Islet precursor cell (in vitro differentiated cells): ENCODE results near the gene LDLRAD4.
A peak's percentile ranks its signal among the peaks of the same experiment; 100 is the strongest.

Source experiments
- DNase-seq: peaks from one replicate; pipeline ENCODE4 v3.0.0-alpha.2; 2018

Gene LDLRAD4

DNA sequence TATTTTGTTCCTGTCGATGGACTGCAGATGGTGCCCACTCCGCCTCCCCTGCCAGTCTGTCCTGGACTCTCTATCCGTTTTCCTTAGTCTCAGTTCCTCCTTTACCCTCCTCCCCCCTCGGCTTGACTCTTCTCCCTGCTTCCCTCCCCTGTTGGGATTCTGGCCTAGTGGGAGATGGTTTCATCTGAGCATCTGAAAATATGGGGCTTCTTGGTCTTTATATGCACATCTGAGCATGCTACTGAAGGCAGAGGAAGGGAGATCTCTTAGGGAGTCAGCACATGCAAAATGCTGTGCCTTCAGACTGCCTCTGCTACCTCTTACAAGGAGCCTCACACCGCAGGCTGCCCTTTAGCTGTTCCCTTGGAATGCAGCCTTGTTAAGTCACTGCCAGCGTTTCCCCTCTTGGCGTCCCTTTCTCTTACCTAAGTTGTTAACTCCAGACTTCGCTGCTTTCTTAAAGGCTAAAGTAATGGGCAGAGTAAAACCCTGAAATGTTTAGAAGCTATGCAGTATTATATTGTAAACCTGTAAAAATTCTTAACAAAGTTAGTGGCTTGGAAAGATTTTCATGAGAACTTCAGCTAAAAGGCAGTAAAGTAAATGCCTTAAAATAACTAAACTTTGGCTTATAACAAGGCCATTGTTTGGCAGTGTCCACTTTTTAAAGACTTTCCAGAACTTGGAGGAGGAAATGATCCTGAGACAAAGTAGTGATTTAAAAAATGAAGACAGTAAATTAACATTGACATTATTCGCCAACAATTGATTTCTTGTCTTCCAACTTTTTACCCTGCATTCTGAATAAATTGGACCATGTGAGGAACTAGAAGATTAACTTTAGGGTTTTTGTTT is 49.8 kb downstream of the LDLRAD4 start:
- peak; percentile 92 for DNase-seq

DNA sequence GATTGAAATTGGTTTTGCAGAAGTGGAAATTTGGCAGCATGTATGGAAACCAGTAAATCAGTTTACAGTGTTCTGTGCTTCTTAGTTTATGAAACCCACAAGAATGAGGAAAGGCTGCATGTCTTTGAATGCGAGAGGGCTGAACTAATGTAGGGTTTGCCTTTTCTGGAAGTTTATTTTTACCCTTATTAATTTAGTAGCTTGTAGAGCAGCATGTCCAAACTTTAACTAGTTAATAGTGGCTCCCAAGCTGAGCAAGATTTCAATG is 50.4 kb downstream of the LDLRAD4 start:
- DNase-seq = no peak

DNA sequence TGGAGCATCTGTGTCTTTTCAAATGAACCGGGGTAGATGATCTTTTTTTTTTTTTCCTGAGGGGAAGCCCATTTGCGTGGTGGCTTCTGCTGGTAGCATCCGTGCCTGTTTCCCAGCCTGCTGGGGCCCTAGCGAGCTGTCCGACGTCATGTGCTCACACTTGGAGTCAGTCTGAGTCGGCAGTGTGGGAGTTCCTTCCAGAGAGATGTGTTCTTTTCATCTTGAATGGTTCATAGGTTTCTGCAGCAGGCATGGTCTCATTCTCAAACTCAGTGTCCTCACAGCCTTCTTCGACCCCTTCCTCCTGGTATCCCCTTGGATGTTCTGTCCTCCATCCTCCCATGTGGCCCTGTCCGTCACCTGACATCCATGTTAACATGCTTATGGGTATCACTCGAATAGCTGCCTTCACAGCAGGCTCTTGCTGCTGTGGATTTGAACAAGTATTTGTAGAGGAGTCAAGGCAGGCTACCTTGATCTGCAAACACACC is 51.0 kb downstream of the LDLRAD4 start:
- DNase-seq = peak; percentile 62

DNA sequence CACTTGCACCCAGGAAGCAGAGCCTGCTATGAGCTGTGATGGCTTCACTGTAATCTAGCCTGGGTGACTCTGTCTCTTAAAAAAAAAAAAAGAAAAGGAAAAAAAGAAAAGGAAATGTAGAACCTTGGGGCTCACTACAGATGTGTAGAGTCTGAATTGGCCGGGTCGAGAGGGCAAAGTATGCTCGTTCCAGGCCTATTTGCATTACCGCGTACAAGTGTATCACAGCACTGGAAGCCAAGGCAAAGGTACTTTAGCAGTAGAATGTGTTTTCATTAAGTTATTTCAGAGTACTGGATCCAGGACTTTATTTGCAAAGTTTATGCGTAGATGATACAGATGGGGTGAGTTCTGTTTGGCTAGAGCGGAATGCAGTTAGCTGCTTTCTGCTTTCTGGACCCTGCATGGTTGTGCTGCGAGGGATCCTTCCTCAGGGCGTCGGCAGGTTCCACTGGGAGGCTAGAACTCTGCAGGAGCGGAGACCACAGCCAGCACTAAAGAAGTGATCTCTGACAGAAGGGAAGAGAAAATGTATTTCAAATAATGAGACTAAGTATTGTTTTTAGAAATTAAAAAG is 51.8 kb downstream of the LDLRAD4 start:
- peak; percentile 9 for DNase-seq

DNA sequence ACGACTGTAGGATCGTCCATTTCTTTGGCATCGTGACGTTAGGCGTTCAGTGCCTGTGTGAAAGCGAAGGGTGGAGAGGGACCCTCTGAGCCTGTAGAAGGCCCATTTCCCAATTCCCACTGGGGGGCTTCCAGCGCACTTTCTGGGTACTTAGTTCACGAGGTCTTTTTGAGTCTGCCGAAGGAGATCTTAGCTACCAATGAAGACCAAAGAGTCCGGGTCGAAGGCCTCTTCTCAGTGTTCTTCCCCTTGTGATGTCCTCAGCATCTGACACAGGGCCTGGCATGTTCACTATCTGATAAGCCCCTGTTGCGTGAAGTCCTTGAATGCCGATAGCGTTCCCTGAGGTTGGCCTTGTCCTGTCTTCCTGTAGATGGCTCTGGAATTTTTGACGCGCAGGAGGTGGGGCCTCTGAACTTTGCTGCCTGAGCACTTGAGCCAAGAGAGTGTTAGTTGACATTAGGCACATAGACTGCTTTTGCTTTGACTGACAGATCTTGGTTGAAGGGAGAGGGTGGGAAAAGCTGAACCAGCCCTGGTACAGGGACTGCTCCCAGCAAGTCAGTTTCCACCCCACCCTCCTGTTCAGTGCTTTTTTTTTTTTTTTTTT is 52.8 kb downstream of the LDLRAD4 start:
- DNase-seq = peak; percentile 59

DNA sequence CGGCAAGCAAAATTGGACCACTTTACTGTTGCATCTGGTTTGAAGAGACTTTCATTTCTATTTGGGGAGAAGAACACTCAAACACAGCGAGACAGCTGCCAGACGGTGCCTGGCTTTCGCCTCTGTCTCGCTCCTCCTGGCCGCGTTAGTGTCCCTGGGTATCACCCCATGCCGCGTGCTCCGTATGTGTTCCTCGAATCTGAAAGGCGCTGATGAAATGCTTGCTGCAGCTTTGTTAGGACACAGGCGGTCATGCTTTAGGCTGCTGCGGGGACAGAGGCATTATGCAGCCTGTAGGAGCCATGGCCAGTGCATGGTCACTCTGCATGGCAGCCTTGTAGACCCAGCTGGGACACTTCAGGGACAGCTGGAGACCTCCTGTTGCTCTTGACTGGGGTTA is 53.9 kb downstream of the LDLRAD4 start:
- DNase-seq = no peak

DNA sequence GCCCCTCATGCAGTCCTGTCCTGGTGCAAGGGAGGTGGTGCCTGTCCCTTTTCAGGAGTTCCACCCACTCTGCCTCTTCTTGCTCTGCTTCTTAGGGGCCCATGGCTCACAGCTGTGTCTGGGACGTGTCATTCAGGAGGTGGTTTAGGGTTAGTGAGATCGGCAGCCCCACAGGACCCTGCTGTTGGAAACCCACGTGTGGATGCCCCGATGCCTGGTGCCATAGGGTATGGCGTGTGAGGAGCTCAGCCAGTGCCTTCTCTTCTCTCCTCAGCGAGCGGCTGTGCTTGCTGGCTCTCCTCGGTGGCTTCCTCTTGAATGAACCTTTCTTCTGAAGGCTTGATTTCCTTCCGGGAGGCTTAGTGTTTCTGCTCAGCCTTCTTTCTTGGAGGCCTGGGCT is 55.2 kb downstream of the LDLRAD4 start:
- peak; percentile 44 for DNase-seq

DNA sequence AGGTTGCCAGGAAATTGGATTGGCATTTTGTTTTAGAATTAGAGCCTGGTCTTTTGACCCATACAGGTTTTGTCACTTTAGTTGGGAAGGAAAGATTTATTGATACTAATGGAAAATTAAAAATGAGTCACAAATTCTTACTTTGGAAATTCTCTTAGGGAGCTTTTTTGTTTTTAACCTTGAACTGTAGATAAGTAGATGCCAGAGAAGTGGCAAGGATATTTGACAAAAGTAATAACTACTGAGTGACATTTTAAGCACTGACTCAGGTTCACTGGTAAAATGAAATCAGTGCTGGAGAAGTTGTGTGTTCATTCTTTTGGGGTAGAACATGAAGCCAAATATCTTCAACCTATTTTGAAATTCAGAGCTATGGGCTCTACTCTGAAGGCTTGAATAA is 56.5 kb downstream of the LDLRAD4 start:
- no peak for DNase-seq

DNA sequence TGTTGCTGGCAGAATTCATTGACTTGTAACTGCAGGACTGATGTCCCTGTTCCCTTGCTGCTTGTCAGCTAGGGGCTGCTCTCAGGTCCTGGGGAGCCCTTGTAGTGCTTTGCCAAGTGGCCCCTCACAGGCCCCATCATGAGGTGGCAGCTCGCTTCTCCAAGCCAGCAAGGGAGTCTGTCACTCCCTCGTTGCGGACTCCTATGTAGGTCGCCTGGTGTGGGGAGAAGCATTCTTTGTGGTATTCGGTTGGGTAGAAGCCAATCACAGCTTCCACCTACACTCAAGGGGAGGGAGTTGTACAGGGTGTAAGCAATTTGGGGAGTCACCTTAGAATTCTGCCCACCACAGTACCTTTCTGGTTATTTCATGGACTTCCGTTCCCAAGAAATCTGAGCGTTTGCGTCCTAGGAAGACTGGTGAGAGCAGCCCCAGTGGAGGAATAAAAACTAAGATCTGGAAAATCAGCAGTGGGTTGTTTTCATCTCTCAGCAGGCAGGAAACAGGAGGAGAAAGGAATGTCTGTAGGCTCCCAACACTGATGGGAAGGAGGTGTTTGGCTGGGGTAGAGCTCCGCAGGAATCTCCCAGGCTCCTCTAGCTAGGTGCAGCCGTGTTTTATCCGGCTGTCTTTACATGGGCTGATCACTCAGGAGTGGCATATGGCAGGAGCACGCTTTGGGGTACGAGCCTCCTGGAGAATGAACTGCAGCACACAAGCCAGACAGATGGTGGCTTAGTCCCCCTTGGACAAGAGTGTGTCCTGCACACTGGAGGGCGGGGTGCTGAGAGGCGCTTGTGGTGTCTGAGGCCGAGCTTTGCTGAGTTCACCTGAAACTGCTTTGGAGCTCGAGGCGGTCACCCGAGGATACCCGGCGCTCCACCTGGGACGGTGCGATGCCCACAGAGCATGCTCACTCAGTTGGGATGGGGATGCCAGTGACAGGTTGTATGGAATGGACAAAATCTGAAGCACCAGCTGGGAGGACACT is 58.3 kb downstream of the LDLRAD4 start:
- no peak for DNase-seq

DNA sequence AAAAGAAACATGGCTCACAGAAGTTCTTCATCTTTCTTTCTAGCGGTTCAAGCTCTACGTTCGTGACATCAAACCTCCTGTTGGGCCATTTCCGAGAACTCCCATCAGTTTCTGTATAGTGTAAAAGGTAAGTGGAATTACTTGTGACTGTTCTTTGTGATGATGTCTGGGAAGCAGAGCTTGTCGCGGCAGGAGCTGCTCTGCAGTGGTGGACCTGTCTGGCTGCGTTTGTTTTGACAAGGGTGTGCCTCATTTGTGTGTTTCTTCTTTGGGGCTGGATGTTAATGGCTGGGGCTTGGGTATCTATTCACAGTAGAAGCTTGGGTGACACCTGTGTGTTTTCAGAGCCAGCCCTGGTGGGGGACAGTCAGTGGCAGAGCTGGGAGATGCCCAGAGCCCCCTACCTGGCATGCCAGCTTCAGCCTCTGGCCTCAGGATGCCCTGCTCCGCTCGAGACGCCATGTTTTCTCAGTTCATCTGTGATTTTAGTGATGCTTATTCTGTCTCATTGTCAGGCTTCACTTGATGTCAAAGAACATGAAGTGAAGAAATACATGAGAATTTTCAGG is 59.6 kb downstream of the LDLRAD4 start:
- no peak for DNase-seq

DNA sequence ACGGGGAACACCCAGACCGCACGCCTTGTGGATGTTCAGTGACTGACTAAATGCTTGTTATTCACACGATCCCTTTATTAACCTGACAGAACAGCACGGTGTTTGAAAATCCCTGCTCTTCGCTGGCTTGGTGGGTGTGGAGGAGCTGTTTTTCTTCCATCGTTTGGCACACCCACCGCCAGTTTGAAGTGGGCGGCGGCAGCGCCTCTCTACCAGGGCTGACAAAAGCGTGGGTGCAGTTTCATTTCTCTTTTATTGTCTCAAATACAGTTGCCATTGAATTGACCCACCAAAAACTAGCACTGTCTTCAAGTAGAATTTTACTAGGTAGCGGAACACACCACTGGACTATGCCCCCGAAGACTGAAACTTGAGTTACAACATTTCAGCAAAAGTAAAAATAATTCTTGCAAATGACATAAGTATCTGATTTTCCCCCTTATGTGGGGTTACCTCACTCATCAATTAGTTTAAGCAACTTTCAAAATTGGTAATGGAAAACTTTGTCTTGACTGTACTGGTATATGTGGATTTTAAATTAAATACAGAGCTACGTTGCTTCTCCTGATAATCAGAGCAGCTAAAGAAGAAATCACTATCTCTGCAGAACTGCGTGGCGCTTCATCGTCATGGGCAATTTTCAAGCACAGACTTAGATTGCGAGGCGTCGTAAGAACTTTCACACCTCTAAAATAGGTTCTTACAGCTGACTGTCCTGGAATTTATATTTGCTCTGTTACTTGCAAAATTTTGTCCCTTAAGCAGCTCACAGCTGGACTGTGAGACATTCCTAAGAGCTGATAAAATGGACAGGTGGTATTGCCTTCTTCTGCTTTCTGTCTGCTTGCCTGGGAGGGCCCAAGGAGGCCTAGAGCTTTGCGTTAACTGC is 60.9 kb downstream of the LDLRAD4 start:
- DNase-seq = no peak

DNA sequence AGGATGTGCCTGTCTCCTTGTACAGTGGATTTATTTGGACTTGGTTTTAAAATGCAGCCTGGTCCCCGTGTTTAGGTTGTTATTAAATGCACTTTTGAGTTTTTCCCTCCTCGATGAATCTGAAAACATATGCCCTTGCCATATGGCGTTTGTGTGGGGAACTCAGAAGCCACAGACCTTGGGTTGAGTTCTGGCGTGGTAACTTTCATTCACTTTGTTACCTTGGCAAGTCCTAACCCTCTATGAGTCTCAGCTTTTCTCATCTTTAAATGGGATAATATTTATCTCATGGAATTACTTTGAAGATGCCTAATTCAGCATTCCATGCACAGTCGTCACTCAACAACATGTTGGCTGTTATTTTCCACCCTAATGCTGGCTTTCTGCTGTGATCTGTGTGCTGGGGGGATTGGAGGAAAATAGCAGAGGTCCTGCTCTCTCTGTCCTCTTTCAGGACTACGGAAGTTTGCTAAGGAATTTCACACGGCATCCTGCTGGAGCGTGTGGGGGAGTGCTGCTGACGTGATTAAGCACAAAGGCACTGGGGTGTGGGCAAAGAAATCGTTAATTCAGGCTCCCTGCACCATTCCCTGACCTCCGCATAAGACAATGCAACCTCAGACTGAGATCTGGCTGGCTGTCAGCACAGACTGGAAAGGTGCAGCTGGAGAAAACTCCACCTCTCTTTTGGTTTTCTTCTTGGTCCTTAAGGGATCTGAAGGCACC is 61.7 kb downstream of the LDLRAD4 start:
- no peak for DNase-seq

DNA sequence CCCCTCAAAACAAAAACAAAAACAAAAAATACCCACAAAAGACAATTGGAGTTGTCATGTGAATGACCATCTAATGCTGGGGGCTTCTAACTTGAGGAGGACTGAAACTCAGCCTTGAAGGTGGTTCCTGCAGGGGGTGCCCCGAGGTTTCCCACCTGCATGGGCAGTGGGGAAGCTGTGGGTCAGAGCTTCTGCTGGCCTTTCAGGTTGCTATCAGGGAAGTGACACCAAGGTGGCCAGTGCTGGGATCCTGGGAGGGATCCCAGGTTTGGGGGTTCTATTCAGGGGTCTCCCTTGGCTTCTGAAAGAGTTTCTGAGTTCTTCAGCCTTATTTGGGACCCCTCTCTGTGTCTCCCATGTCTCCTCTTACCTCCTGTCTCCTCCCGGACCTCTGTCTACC is 62.8 kb downstream of the LDLRAD4 start:
- no peak for DNase-seq

DNA sequence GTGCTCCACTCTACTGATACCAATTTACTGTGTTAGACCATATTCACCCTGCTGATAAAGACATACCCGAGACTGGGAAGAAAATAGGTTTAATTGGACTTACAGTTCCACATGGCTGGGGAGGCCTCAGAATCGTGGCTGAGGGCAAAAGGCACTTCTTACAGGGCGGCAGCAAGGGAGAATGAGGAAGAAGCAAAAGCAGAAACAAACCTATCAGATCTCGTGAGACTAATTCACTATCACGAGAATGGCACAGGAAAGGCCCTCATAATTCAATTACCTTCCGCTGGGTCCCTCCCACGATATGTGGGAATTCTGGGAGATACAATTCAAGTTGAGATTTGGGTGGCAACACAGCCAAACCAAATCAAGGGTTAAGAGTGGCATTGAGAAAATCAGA is 65.2 kb downstream of the LDLRAD4 start:
- DNase-seq = no peak

DNA sequence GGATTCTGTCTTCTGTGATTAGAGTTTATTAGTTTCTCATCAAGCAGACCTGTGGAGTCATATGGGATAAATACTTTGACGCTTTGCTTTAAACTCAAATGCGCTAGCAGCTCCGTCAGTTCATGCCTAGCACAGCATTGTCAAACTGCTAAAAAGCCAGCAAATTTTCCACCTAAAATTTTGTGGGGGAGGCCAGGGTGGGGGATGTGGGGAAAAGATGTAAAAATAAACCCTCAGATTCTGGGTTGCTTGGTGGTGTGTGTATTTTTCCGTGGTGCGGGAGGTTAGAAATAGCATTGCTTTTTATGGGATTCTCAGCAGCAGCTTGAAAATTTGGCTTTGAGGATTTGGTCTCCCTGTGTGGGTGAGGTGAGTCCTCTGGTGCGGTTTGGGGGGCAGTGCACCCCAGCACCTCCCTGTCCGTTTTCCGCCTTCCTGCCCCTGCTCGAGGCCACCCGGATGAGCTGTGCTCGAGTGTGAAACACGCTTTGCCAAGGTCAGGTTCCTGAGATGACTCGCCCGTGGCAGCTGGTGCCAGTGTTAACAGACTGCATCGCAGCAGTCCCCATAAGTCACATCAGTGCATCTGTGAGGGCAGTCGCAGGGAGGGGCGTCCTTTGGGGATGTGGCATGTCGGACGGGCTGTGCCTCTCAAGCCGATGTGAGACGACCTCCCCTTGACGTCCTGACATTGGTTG is 65.9 kb downstream of the LDLRAD4 start:
- DNase-seq = no peak

DNA sequence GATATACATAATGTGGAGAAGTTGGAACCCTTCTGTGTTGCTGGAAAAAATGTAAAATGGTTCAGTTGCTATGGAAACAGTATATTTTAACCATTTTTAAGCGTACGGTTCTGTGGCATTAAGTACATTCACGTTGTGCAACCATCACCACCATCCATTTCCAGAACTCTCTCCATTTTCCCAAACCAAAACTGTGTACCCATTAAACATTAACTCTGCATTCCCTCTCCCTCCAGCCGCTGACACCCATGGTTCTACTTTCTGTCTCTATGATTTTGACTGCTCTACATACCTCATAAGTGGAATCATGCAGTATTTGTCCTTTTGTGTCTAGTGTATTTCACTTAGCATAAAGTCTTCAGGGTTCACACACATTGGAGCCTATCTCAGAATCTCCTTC is 67.3 kb downstream of the LDLRAD4 start:
- DNase-seq = no peak

DNA sequence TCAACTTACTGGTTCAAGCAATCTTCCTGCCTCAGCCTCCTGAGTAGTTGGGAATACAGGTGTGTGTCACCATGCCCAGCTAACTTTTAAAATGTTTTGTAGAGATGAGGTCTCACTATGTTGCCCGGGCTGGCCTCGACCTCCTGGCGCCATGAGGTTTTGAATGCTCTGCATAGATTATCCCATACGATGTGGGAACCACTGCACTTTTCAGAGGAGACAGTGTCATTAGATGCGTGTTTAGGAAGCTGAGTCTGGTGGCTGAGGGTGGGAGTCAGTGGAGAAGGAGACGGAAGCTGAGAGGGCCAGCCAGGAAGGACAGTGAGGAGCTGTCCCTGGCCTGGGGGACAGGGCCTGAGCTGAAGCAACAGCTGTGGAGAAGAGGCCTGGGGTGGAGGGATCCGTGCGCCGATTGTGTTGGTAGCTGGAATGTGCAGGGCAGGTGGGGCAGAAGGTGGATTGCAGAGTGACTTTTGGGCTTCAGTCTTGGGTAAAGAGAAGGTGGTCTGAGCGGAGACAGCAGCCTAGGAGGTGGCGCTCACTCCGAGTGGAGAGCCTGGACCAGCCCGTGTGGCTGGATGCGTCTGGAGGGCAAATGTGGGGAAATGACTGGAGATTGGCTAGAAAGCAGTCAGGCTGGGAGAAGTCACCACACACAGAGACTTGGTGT is 68.0 kb downstream of the LDLRAD4 start:
- no peak for DNase-seq

DNA sequence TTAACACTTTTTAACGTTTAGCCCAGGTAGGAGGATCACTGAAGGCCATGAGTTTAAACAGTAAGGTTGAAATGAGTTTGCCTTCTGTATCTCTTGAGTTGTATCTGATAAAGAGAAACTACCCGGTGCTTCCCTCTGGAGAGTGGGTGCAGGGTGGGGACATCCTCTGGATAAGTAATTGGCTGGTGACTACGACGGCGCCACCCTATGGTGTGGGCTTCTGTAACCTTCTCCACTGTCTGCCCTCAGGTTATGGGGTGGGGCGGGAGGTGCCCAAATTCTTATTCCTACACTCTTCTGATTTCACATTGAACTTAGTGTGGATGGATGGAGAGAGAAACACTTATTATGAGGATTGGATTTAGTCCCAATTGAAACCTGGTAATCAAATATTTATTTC is 68.8 kb downstream of the LDLRAD4 start:
- DNase-seq = no peak

DNA sequence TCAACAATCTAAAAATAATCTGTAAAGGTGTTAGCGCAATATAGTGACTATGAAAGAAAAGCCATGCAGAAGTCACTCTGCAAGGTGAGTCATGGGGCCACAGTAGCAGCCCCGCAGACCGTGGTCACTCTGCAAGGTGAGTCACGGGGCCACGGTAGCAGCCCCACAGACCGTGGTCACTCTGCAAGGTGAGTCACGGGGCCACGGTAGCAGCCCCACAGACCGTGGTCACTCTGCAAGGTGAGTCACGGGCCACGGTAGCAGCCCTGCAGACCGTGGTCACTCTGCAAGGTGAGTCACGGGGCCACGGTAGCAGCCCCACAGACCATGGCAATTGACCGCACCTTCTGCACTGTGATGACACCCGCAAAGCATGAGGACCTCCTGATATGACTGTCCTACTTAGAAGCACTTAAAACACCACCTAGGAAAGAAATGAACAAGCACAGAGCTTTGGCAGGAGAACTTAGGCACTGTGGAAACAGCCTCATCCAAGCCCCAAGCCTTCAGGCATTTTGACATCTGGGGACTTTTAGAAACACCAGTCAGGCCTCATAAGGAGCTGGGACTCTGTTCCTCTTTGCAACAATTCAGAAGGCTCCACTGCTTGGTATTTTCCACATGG is 70.1 kb downstream of the LDLRAD4 start:
- no peak for DNase-seq
